Panc1 (cell line): ENCODE results near the gene VASN. TPM values are rescaled to one million over a fixed set of nuclear protein-coding genes. Genes with fewer than 3 reads are reported as not detected.

Source experiments
- ATAC-seq: fragments of 200-7000 bp; cut with Tn5 transposase; 2 replicates; pipeline ENCODE4 v1.9.1; 2020; ENCODE audit warnings: mild to moderate bottlenecking, moderate library complexity
- BruUV-seq: library from RNA; stranded (reverse); fragments of 400-500 nt; replicated peaks from 2 replicates; lab custom pipeline; 2021; lab: Mats Ljungman, UMichigan
- CTCF ChIA-PET: fragments of 300-600 bp; sonication (Branson Sonifier 250); formaldehyde crosslinking; loops from one replicate; lab custom pipeline; 2022; ENCODE audit warnings: antibody characterized with exemption; lab: Charles Lee
- POLR2A ChIA-PET: fragments of 300-600 bp; sonication (Branson Sonifier 250); formaldehyde crosslinking; loops from one replicate; lab custom pipeline; 2022; ENCODE audit warnings: antibody characterized with exemption; lab: Charles Lee
- DNase-seq: peaks from one replicate; pipeline ENCODE4 v3.0.0-alpha.2; 2010; ENCODE audit warnings: low read depth, low spot score
- H3K27ac ChIP-seq: 2 replicates; pipeline ENCODE4 v1.5.1; 2011; ENCODE audit warnings: mild to moderate bottlenecking, low read length, inconsistent platforms
- H3K27me3 ChIP-seq: fragments of 200-500 bp; sonication (Bioruptor generic); 2 replicates; pipeline ENCODE4 v1.6.0; 2014; ENCODE audit warnings: low read length, inconsistent platforms; ENCODE audit not compliant: control insufficient read depth, insufficient read depth
- H3K36me3 ChIP-seq: fragments of 200-500 bp; sonication (Bioruptor generic); 2 replicates; pipeline ENCODE4 v1.5.1; 2014; ENCODE audit warnings: inconsistent platforms, mild to moderate bottlenecking, low read length, moderate library complexity; ENCODE audit not compliant: control insufficient read depth, insufficient read depth
- H3K4me1 ChIP-seq: 2 replicates; pipeline ENCODE4 v1.5.1; 2011; ENCODE audit warnings: inconsistent platforms, mild to moderate bottlenecking, low read length, moderate library complexity; ENCODE audit not compliant: control insufficient read depth, insufficient read depth
- H3K4me3 ChIP-seq, 2 experiments: 2 replicates each; pipeline ENCODE4 v1.5.1; 2011 to 2012; ENCODE audit warnings: low read depth in 2 of 2, low read length in 2 of 2, mild to moderate bottlenecking in 2 of 2, inconsistent platforms in 1 of 2, moderate library complexity in 1 of 2
- H3K9me3 ChIP-seq: fragments of 200-500 bp; sonication (Bioruptor generic); 2 replicates; pipeline ENCODE4 v1.5.1; 2014; ENCODE audit warnings: low read depth, mild to moderate bottlenecking, inconsistent platforms, low read length, moderate library complexity; ENCODE audit not compliant: control insufficient read depth, insufficient read depth
- POLR2AphosphoS5 ChIP-seq: IDR thresholded peaks from 2 replicates; pipeline ENCODE4 v1.6.1; 2012; ENCODE audit warnings: mild to moderate bottlenecking, low read depth, low read length, moderate library complexity
- SIN3A ChIP-seq: IDR thresholded peaks from 2 replicates; pipeline ENCODE4 v1.6.1; 2012; ENCODE audit warnings: low read depth, mild to moderate bottlenecking, low read length, moderate library complexity, borderline replicate concordance; ENCODE audit not compliant: insufficient read depth
- TCF7L2 ChIP-seq: IDR thresholded peaks from 2 replicates; pipeline ENCODE4 v1.6.1; 2011; ENCODE audit warnings: mild to moderate bottlenecking, low read depth, low read length, inconsistent platforms
- in situ Hi-C: cut with HindIII; loops from 2 replicates; pipeline ENCODE4 v1.10.0; 2016; ENCODE audit warnings: low sequenced_read_pairs, low pct_unique_long_range_greater_than_20kb
- intact Hi-C: fragments of 100-400 bp; cut with micrococcal nuclease; formaldehyde crosslinking; loops from one replicate; pipeline ENCODE4 v1.10.0; 2022; ENCODE audit not compliant: unreplicated experiment
- total RNA-seq: library from RNA; stranded (reverse); gene quantifications from one replicate; pipeline ENCODE4 v1.2.1, GENCODE V29; 2021; ENCODE audit not compliant: unreplicated experiment
- TF ChIP-seq, protein P1 (sequence below): fragments of 450-650 bp; IDR thresholded peaks from 2 replicates; pipeline ENCODE4 v1.5.1; 2017; ENCODE audit warnings: mild to moderate bottlenecking
- TF ChIP-seq, protein P2 (sequence below), 2 experiments: IDR thresholded peaks; 2 replicates each; pipeline ENCODE4 v1.6.1; 2011 to 2012; ENCODE audit warnings: low read depth in 2 of 2, control low read depth in 1 of 2, low read length in 1 of 2, mild to moderate bottlenecking in 1 of 2, moderate library complexity in 1 of 2; ENCODE audit not compliant: insufficient read depth in 1 of 2

VASN gene
- total RNA-seq, 1 experiment from 2014 or later = 33.5 TPM

DNA sequence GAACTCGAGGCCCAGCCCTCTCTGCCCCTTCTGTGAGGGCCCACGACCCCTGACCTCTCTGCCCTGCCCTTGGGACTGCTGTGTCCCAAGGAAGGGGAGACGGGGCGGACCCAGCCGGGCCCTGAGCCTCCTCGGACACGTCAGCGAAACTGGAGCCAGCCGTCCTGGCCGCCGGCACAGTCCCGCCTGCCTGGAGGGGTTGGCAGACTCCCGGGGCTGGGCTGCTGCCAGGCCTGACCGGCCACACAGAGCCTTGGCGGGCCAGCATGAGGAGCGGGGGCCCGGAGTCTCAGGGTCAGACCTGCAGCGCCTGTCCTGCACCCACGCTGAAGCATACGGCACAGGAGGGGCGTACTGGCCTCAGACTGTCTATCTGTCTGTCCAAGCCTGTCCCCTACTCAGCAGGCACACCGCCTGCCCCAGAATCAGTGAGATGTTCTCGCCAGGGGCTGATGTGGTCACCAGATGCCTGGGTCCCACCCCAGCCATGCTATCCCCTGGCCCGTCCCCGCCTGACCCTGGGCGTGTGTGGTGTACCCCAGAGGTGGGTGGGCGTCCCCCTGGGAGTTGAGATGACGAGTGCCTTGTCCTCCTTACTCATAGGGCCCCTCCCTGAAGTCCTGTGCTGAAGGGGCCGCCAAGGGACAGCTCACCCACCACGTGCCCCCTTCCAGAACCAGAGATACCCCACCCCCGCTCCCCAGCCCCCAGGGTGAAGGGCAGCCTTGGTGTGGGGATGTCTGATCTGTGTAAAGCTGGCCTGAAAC is 4.7 kb downstream of the VASN start:
- TF ChIP-seq SIN3A = no peak
- TF ChIP-seq POLR2AphosphoS5 = peak; percentile 49
- no peak for TF ChIP-seq TCF7L2
- TF ChIP-seq, protein P1, sequence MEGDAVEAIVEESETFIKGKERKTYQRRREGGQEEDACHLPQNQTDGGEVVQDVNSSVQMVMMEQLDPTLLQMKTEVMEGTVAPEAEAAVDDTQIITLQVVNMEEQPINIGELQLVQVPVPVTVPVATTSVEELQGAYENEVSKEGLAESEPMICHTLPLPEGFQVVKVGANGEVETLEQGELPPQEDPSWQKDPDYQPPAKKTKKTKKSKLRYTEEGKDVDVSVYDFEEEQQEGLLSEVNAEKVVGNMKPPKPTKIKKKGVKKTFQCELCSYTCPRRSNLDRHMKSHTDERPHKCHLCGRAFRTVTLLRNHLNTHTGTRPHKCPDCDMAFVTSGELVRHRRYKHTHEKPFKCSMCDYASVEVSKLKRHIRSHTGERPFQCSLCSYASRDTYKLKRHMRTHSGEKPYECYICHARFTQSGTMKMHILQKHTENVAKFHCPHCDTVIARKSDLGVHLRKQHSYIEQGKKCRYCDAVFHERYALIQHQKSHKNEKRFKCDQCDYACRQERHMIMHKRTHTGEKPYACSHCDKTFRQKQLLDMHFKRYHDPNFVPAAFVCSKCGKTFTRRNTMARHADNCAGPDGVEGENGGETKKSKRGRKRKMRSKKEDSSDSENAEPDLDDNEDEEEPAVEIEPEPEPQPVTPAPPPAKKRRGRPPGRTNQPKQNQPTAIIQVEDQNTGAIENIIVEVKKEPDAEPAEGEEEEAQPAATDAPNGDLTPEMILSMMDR = no peak
- TF ChIP-seq, protein P2, sequence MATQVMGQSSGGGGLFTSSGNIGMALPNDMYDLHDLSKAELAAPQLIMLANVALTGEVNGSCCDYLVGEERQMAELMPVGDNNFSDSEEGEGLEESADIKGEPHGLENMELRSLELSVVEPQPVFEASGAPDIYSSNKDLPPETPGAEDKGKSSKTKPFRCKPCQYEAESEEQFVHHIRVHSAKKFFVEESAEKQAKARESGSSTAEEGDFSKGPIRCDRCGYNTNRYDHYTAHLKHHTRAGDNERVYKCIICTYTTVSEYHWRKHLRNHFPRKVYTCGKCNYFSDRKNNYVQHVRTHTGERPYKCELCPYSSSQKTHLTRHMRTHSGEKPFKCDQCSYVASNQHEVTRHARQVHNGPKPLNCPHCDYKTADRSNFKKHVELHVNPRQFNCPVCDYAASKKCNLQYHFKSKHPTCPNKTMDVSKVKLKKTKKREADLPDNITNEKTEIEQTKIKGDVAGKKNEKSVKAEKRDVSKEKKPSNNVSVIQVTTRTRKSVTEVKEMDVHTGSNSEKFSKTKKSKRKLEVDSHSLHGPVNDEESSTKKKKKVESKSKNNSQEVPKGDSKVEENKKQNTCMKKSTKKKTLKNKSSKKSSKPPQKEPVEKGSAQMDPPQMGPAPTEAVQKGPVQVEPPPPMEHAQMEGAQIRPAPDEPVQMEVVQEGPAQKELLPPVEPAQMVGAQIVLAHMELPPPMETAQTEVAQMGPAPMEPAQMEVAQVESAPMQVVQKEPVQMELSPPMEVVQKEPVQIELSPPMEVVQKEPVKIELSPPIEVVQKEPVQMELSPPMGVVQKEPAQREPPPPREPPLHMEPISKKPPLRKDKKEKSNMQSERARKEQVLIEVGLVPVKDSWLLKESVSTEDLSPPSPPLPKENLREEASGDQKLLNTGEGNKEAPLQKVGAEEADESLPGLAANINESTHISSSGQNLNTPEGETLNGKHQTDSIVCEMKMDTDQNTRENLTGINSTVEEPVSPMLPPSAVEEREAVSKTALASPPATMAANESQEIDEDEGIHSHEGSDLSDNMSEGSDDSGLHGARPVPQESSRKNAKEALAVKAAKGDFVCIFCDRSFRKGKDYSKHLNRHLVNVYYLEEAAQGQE (IDR thresholded peaks at IDR 0.05; ENCODE audit: insufficient read depth in 1 of 2, low read depth in 2 of 2, low read length in 1 of 2) = no peak
- H3K4me1 ChIP-seq = peaks cover 77% of the 10 kb centered on the region
- ATAC-seq = peak; percentile 50
- no peaks in the 10 kb centered on the region for H3K27me3 ChIP-seq
- intact Hi-C loops = no loop called here
- peak overlapping the region; percentile 82 for H3K27ac ChIP-seq
- in situ Hi-C loops = no loop called here
- H3K4me3 ChIP-seq = peak overlapping the region in 1 of 2 experiments; percentile 8; a peak in 1 of 4 replicates
- no peak for DNase-seq
- no peaks in the 10 kb centered on the region for H3K36me3 ChIP-seq
- H3K9me3 ChIP-seq = no peaks in the 10 kb centered on the region
- BruUV-seq = no TSS peak
- ChIA-PET CTCF (interaction anchor here (1.4 to 2.5 kb wide), 2 partner anchors 17 to 26 kb away, joined by 4 to 8 read pairs; no protein-coding TSS in a partner anchor), POLR2A (no interaction called here)

DNA sequence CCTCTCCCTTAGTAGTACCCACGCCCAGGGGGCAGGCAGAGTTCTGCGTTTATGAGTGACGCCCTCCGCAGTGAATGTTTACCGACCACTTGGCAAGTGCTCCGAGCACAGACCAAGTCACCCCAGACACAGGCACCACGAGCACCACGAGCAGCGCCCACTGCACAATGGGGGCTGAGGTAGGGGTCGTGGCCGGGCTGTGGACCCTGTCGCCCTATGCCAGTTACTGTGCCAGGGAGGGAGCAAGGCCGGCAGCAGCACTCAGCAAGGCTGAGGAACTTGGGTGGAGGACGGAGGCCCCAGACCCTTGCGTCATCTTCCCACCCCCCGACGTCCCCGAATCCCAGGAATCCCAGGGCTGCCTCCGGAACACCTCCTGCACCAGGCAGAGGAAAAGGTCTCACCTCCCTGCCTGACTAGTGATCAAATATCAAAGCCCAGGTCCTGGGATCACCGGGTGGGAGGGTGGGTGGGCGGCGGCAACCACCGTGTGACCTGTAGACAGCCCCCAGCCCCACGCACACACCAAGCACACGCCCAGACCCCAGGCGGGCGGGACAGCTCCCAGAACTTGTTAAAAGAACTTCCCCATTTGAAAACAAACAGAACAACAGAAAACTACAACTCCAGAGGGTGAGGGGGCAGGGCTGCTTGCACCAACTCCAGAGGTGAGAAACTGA is 5.4 kb downstream of the VASN start:
- Histone ChIP-seq H3K27ac (peak overlapping the region; percentile 82), H3K27me3 (no peaks in the 10 kb centered on the region), H3K9me3 (no peaks in the 10 kb centered on the region), H3K4me3 (no peak overlapping the region), H3K36me3 (no peaks in the 10 kb centered on the region), H3K4me1 (peaks cover 75% of the 10 kb centered on the region)
- ChIA-PET CTCF (interaction anchor here (1.0 to 2.5 kb wide), 4 partner anchors 15 to 26 kb away, joined by 3 to 8 read pairs (median 4); no protein-coding TSS in a partner anchor), POLR2A (no interaction called here)
- BruUV-seq = no TSS peak
- in situ Hi-C loops = no loop called here
- DNase-seq = no peak
- TF ChIP-seq POLR2AphosphoS5 (no peak), TCF7L2 (no peak; the same call in 1 of the 2 replicates), SIN3A (no peak)
- TF ChIP-seq, protein P2 (IDR thresholded peaks at IDR 0.05; ENCODE audit: insufficient read depth in 1 of 2, low read depth in 2 of 2, low read length in 1 of 2) = no peak
- TF ChIP-seq, protein P1 = no peak
- intact Hi-C loops = no loop called here
- no peak for ATAC-seq
